ENCODE results near the gene DTL. TPM values are rescaled to one million over a fixed set of nuclear protein-coding genes. Genes with fewer than 3 reads are reported as not detected.
A peak's percentile ranks its signal among the peaks of the same experiment; 100 is the strongest.

DTL gene
- total RNA-seq, 1 experiment from 2014 or later: 22.5 TPM

- POLR2A ChIA-PET (ENCODE audit: unreplicated experiment): no interaction called here
Observed at GRCh38 chr1:212135166-212135565, 99.6 kb downstream of the DTL start.

GRCh38 chr1:212137854-212138253 lies 102.3 kb downstream of the DTL start:
- H3K4me1 ChIP-seq (replicated peaks; ENCODE audit: insufficient read depth): no peaks in the 10 kb centered on the region
- no peak overlapping the region for H3K27ac ChIP-seq
- H3F3A ChIP-seq (ENCODE audit: insufficient read depth, low read depth): no peaks in the 10 kb centered on the region
- no peaks in the 10 kb centered on the region for H3K9me2 ChIP-seq (ENCODE audit: insufficient read depth)
- intact Hi-C loops (cut with micrococcal nuclease; ENCODE audit: unreplicated experiment): no loop called here
- BruUV-seq (replicated peaks): no TSS peak
- POLR2A ChIA-PET (ENCODE audit: unreplicated experiment): no interaction called here
- H3K9me3 ChIP-seq (ENCODE audit: insufficient read depth, low read depth): no peaks in the 10 kb centered on the region
- no peaks in the 10 kb centered on the region for H3K36me3 ChIP-seq (ENCODE audit: low read depth)
- no peak for DNase-seq
- no peaks in the 10 kb centered on the region for H3K27me3 ChIP-seq (ENCODE audit: insufficient read depth, low read depth)
- TF ChIP-seq EZH2 (IDR thresholded peaks at IDR 0.05; ENCODE audit: low read depth): no peak
- TF ChIP-seq CTCF (conservative IDR thresholded peaks at IDR 0.05): no peak
- H3K4me3 ChIP-seq: no peak overlapping the region
- no peaks in the 10 kb centered on the region for H3K79me2 ChIP-seq (ENCODE audit: low read depth)
- CTCF ChIA-PET: no interaction called here
- H2AFZ ChIP-seq: no peak overlapping the region
- no peak overlapping the region for H3K4me2 ChIP-seq
- H4K20me1 ChIP-seq (ENCODE audit: insufficient read depth): no peaks in the 10 kb centered on the region

More at GRCh38 chr1:212135166-212135565, 99.6 kb downstream of the DTL start:
- CTCF ChIA-PET: no interaction called here
- Histone ChIP-seq H3K9me3 (ENCODE audit: insufficient read depth, low read depth) (no peaks in the 10 kb centered on the region), H3F3A (ENCODE audit: insufficient read depth, low read depth) (no peaks in the 10 kb centered on the region), H4K20me1 (ENCODE audit: insufficient read depth) (no peaks in the 10 kb centered on the region), H3K36me3 (ENCODE audit: low read depth) (no peaks in the 10 kb centered on the region), H3K79me2 (ENCODE audit: low read depth) (no peaks in the 10 kb centered on the region), H3K9me2 (ENCODE audit: insufficient read depth) (no peaks in the 10 kb centered on the region), H3K4me3 (no peak overlapping the region), H3K4me1 (replicated peaks; ENCODE audit: insufficient read depth) (no peaks in the 10 kb centered on the region), H3K27ac (no peak overlapping the region), H3K27me3 (ENCODE audit: insufficient read depth, low read depth) (no peaks in the 10 kb centered on the region), H3K4me2 (no peak overlapping the region), H2AFZ (no peak overlapping the region)
- no peak for TF ChIP-seq EZH2 (IDR thresholded peaks at IDR 0.05; ENCODE audit: low read depth)
- no peak for TF ChIP-seq CTCF (conservative IDR thresholded peaks at IDR 0.05)
- no TSS peak for BruUV-seq (replicated peaks)
- intact Hi-C loops (cut with micrococcal nuclease; ENCODE audit: unreplicated experiment): no loop called here
- no peak for DNase-seq

- no peak overlapping the region for H3K4me2 ChIP-seq
- CTCF ChIA-PET: interaction anchor here (0.6 kb wide), 1 partner anchor 94 kb away, joined by 3 read pairs; no protein-coding TSS in a partner anchor
Observed at GRCh38 chr1:212138457-212138856, 102.9 kb downstream of the DTL start.

More at GRCh38 chr1:212138457-212138856, 102.9 kb downstream of the DTL start:
- H3K27me3 ChIP-seq (ENCODE audit: insufficient read depth, low read depth): no peaks in the 10 kb centered on the region
- no peak for TF ChIP-seq CTCF (conservative IDR thresholded peaks at IDR 0.05)
- TF ChIP-seq EZH2 (IDR thresholded peaks at IDR 0.05; ENCODE audit: low read depth): no peak
- H3F3A ChIP-seq (ENCODE audit: insufficient read depth, low read depth): no peaks in the 10 kb centered on the region
- POLR2A ChIA-PET (ENCODE audit: unreplicated experiment): no interaction called here
- no peaks in the 10 kb centered on the region for H4K20me1 ChIP-seq (ENCODE audit: insufficient read depth)
- H3K4me1 ChIP-seq (replicated peaks; ENCODE audit: insufficient read depth): no peaks in the 10 kb centered on the region
- intact Hi-C loops (cut with micrococcal nuclease; ENCODE audit: unreplicated experiment): no loop called here
- DNase-seq: peak; percentile 36 to 58
- H3K9me2 ChIP-seq (ENCODE audit: insufficient read depth): no peaks in the 10 kb centered on the region
- H3K9me3 ChIP-seq (ENCODE audit: insufficient read depth, low read depth): no peaks in the 10 kb centered on the region
- H3K27ac ChIP-seq: no peak overlapping the region
- no peaks in the 10 kb centered on the region for H3K36me3 ChIP-seq (ENCODE audit: low read depth)
- no peak overlapping the region for H3K4me3 ChIP-seq
- no peak overlapping the region for H2AFZ ChIP-seq
- BruUV-seq (replicated peaks): no TSS peak
- no peaks in the 10 kb centered on the region for H3K79me2 ChIP-seq (ENCODE audit: low read depth)
